Colonic mucosa (tissue), 4 donors: ENCODE results near the gene ACSM3. TPM values are rescaled to one million over a fixed set of nuclear protein-coding genes. Genes with fewer than 3 reads are reported as not detected.
A peak's percentile ranks its signal among the peaks of the same experiment; 100 is the strongest.

Experiments
- DNase-seq: peaks from one replicate; pipeline ENCODE4 v3.0.0-alpha.2; 2020
- H3K27ac ChIP-seq: fragments of 200-600 bp; one replicate; pipeline ENCODE4 v1.8.0; 2021
- H3K27me3 ChIP-seq: fragments of 200-600 bp; one replicate; pipeline ENCODE4 v1.8.0; 2021
- H3K36me3 ChIP-seq: fragments of 200-600 bp; one replicate; pipeline ENCODE4 v1.8.0; 2021
- H3K4me1 ChIP-seq: fragments of 200-600 bp; one replicate; pipeline ENCODE4 v1.8.0; 2021; ENCODE audit warnings: mild to moderate bottlenecking
- H3K4me3 ChIP-seq: fragments of 200-600 bp; one replicate; pipeline ENCODE4 v1.8.0; 2021
- H3K9ac ChIP-seq, 2 donors: one replicate each; pipeline ENCODE4 v1.7.0; 2013; ENCODE audit warnings: control low read depth in 2 of 2, low read depth in 2 of 2, low read length in 2 of 2
- H3K9me3 ChIP-seq: fragments of 200-600 bp; one replicate; pipeline ENCODE4 v1.8.0; 2021
- intact Hi-C: fragments of 100-400 bp; cut with DNase I; formaldehyde crosslinking; loops from one replicate; pipeline ENCODE4 v1.14.1; 2022
- total RNA-seq, 2 donors: library from RNA; stranded (reverse); fragmentation: NEBNext Ultra II Directional in 1 of 2; extraction: Animal tissue kit (Norgen Biotek cat#: 25700) in 1 of 2; gene quantifications; one replicate each; pipeline ENCODE4 v1.2.1, GENCODE V29; 2021
- TF ChIP-seq, protein P1 (sequence below): fragments of 200-600 bp; IDR thresholded peaks from one replicate; pipeline ENCODE4 v1.8.0; 2022; ENCODE audit warnings: antibody characterized with exemption, mild to moderate bottlenecking
- donor health status: healthy.
- donor health status: DM: no; HTN: no; CAD: no.
- donor health status: DM: no; HTN: no; CAD: no.

The ACSM3 gene
- total RNA-seq, 2 donors from 2014 or later: 34.9 to 42.8 TPM

DNA sequence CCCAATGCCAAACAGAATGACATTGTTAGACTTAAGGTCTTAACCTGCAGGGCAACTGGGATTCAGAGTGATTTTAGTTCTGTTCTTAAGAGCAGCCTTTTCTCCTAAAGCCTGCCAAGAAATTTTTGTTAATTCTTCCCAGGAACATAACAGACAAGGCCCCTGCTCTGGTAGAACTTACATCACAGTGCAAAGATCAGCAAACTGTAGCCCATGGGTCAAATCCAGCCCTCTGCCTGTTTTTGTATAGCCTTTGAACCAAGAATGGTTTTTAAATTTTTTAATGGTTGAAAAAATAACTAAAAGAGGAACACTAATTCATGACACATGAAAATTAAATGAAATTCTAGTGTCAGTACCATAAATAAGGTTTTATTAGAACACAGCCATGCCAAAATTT lies 3.8 kb downstream of the ACSM3 start:
- Histone ChIP-seq H3K9ac (no peak overlapping the region), H3K4me1 (no peaks in the 10 kb centered on the region), H3K9me3 (no peaks in the 10 kb centered on the region), H3K36me3 (no peaks in the 10 kb centered on the region), H3K27ac (no peak overlapping the region), H3K27me3 (no peaks in the 10 kb centered on the region), H3K4me3 (no peak overlapping the region)
- no peak for DNase-seq
- TF ChIP-seq, protein P1, sequence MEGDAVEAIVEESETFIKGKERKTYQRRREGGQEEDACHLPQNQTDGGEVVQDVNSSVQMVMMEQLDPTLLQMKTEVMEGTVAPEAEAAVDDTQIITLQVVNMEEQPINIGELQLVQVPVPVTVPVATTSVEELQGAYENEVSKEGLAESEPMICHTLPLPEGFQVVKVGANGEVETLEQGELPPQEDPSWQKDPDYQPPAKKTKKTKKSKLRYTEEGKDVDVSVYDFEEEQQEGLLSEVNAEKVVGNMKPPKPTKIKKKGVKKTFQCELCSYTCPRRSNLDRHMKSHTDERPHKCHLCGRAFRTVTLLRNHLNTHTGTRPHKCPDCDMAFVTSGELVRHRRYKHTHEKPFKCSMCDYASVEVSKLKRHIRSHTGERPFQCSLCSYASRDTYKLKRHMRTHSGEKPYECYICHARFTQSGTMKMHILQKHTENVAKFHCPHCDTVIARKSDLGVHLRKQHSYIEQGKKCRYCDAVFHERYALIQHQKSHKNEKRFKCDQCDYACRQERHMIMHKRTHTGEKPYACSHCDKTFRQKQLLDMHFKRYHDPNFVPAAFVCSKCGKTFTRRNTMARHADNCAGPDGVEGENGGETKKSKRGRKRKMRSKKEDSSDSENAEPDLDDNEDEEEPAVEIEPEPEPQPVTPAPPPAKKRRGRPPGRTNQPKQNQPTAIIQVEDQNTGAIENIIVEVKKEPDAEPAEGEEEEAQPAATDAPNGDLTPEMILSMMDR: no peak
- intact Hi-C loops: no loop called here

DNA sequence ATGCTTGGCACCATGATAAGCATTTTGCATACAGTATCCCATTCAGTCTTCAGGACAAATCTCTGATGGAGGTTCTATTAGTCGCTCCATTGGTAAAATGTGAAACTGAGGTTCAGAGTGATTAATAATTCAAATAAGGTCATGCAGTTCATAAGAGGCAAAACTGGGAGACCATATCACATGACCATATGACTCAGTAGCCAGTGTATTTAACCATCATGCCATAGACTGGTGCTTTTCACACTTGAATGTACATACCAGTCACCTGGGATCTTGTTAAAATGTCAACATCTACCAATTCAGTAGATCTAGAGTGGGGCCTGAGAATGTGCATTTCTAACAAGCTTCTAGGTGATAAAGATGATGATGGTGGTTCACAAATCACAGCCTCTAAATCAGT lies 4.3 kb downstream of the ACSM3 start:
- Histone ChIP-seq H3K36me3 (no peaks in the 10 kb centered on the region), H3K9me3 (no peaks in the 10 kb centered on the region), H3K4me3 (no peak overlapping the region), H3K27me3 (no peaks in the 10 kb centered on the region), H3K27ac (no peak overlapping the region), H3K9ac (no peak overlapping the region), H3K4me1 (no peaks in the 10 kb centered on the region)
- no peak for DNase-seq
- TF ChIP-seq, protein P1: no peak
- intact Hi-C loops: no loop called here

DNA sequence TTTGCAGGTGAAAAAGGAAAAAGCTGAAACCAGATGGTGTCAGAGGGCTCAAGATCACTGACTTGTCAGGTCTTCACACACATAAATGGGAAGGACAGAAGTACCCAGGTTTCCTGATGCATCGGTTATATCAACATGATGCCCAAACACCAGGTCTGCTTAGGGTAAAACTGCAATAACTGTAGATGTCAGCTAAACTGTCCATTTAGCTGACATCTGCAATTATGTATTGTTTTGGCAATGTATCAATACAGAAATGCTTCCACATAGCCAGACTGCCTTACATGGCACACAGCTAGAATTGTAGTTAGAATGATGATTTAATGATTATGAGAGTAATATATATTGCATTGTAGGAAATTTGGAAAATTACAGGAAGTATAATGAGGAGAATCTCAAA lies 5.0 kb downstream of the ACSM3 start:
- H3K9ac ChIP-seq: no peak overlapping the region
- DNase-seq: no peak
- no peaks in the 10 kb centered on the region for H3K36me3 ChIP-seq
- H3K9me3 ChIP-seq: no peaks in the 10 kb centered on the region
- no peaks in the 10 kb centered on the region for H3K4me1 ChIP-seq
- TF ChIP-seq, protein P1: no peak
- no peaks in the 10 kb centered on the region for H3K27me3 ChIP-seq
- intact Hi-C loops: no loop called here
- H3K27ac ChIP-seq: no peak overlapping the region
- no peak overlapping the region for H3K4me3 ChIP-seq

DNA sequence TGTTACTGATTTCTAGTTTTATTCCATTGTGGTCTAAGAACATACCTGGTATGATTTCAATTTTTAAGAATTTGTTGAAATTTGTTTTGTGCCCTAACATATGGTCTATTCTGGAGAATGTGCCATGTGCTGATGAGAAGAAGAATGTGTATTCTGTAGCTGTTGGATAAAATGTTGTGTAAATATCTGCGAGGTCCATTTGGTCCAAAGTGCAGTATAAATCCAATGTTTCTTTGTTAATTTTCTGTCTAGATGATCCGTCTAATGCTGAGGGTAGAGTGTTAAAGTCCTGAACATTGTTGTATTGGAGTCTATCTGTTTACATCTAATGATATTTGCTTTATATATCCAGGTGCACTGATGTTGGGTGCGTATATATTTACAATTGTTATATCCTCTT lies 9.9 kb downstream of the ACSM3 start:
- no peak overlapping the region for H3K4me3 ChIP-seq
- H3K9me3 ChIP-seq: no peaks in the 10 kb centered on the region
- no peak overlapping the region for H3K27ac ChIP-seq
- no peaks in the 10 kb centered on the region for H3K36me3 ChIP-seq
- intact Hi-C loops: no loop called here
- H3K9ac ChIP-seq: no peak overlapping the region
- no peaks in the 10 kb centered on the region for H3K27me3 ChIP-seq
- TF ChIP-seq, protein P1: no peak
- DNase-seq: no peak
- H3K4me1 ChIP-seq: no peaks in the 10 kb centered on the region

DNA sequence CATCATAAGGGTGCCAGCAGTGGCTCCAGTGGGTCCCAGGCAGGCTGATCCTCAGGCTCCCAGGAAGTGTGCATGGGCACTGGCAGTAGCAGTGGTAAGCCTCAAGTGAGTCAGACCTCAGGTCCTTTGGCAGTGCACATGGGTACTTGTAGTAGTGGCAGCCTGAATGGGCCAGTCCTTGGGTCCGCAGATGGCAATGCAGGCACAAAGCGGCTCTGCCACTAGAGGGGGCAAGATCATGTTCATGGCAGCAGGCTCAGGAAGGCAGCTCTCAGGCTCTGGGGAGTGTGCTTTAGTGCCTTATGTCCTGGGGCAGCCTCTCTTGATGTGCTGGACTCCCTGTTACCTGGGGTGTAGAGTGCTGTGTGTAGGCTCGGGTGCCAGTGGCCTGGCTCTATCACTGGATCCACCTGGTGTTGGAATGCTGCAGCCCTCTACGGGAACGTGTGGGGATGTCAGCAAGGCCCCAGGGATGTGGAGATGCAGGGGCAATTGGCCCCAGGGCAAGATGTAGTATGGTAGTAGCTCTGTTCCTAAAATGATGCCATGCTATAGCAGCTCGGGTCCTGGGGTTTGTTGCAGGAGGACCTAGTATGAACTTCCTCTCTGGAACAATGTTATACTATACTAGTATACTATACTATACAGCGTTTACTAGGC lies 11.0 kb downstream of the ACSM3 start:
- Histone ChIP-seq H3K4me3 (no peak overlapping the region), H3K27ac (no peak overlapping the region), H3K27me3 (no peaks in the 10 kb centered on the region), H3K4me1 (no peaks in the 10 kb centered on the region), H3K36me3 (no peaks in the 10 kb centered on the region), H3K9me3 (no peaks in the 10 kb centered on the region), H3K9ac (no peak overlapping the region)
- TF ChIP-seq, protein P1: peak; percentile 61
- intact Hi-C loops: no loop called here
- peak; percentile 78 for DNase-seq
